Stimulated activated naive CD8-positive, alpha-beta T cell treated with anti-CD3 and anti-CD28 coated beads, Interleukin-15, Interleukin-2, amounts not matched to agents 100 U/mL and 50 U/mL, for 24 hours (primary cell): ENCODE results near the gene TTL.

Experiments used
- ATAC-seq: fragments of 150-1000 bp; cut with Tn5 transposase; one replicate; pipeline ENCODE4 v1.10.0; 2021
- DNase-seq: peaks from one replicate; pipeline ENCODE4 v3.0.0; 2021

Gene TTL

DNA sequence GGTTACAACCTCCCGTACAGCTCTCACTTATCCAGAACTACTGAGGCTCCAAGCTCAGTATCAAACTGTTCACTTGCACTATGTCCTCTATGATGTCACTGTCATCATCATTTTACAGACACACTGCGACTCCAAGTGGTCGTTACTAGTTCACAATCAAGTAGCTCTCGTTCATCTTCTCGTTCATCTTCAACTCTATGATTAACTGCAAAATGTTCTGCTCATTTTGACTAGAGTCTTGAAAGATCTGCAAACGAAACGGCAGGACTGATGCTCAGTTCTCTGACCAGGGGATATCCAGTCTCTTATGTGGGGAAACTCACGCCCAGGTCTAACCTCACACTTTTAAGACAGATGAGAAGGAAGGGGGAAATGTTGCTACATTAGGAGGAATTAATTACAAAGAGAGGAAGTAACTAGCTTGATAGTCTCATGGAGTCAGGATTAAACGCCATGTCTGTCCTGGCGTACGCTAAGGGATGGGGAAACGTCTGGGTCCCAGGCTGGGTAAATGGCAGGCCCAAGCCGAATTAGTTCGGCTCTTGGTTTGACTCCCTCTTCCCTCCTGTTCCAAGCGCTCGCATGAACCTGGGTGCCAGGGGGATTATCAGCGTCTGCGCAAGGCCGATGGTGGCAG is 101.7 kb downstream of the TTL start:
- ATAC-seq (no peak), DNase-seq (no peak)

DNA sequence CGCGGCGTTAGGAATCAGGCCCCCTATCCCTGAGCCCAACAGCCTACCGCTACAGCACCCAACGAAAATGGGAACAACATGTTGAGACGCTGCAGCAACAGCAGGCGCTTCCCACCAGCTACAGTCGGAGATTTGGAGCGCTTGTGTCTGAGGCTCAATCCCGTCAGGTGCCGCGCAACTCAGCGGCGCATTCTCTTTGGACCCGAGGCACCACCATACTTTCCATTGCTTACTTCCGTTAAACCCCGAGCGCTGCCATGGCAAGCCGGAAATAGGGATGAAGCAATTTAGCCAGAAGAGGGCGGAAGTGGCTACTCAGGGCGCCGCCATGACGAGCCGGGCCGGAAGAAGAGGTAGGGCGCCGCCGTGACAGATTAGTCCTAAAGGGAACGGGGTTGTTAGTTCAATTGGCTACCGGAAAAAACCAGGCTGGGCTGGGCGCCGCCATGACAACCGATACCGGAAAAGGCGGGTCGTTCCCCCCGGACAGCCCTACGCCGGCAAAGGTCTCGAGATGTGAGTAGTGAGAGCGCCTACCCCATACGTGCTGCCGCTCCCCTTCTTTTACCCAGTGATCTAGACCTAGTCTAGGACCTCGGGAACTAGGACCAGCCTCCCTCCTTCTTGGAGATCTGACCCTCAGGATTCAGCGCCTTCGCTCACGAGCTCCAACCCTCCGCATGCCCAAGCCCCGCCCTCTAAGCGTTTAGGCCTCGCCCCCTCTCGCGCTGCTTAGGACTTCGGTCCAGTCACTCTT is 102.4 kb downstream of the TTL start, which contains the start of gene CHCHD5:
TSS of gene CHCHD5 (plus strand) at position 476 of the 757 bp plus-strand sequence. CDS start at position 515, 39 bp downstream.
- ATAC-seq (peak; percentile 94), DNase-seq (peak; percentile 91)

GRCh38 chr2:112584891-112585250 is 102.9 kb downstream of the TTL start:
- ATAC-seq (no peak), DNase-seq (no peak)

DNA sequence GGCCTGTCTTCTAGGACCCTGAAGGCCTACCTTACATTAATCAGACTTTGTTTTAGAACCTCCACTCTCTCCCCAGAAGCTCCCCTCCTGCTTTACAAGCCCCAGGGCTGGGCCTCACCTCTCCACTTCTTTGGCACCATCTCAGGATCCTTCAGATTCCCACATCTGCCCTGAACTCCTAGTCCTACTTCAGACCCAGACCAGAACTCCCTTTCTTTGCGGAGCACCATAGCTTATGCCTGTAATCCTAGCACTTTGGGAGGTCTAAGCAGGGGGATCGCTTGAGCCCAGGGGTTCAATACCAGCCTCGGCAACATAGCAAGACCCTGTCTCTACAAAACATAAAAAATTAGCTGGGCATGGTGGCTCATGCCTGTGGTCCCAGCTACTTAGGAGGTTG is 103.4 kb downstream of the TTL start:
- no peak for ATAC-seq
- no peak for DNase-seq

GRCh38 chr2:112585873-112586464 is 104.0 kb downstream of the TTL start:
- ATAC-seq, result no peak

GRCh38 chr2:112588611-112589045 is 106.7 kb downstream of the TTL start:
- ATAC-seq, result no peak
- DNase-seq, result no peak

More at GRCh38 chr2:112585873-112586464, 104.0 kb downstream of the TTL start:
- DNase-seq, result no peak
